ENCODE measurements around the gene AP5S1.

GRCh38 chr20:3812259-3812681, 8.1 kb upstream of the AP5S1 start:
- TF ChIP-seq EZH2phosphoT487 (IDR thresholded peaks at IDR 0.05; ENCODE audit: insufficient read depth, low read depth), result no peak
- TF ChIP-seq EZH2 (IDR thresholded peaks at IDR 0.05; ENCODE audit: insufficient read depth, poor library complexity, severe bottlenecking), result no peak
